ENCODE data around the gene ABCC10.
A peak's percentile ranks its signal among the peaks of the same experiment; 100 is the strongest.

The ABCC10 gene

GRCh38 chr6:43426928-43427405, 374 bp upstream of the ABCC10 start:
- Histone ChIP-seq H3K4me3 (ENCODE audit: low read depth in 1 of 2, low read length in 1 of 2) (peak overlapping the region; percentile 77 to 82), H3K4me1 (ENCODE audit: control insufficient read depth in 1 of 2, insufficient read depth in 1 of 2, low read depth in 1 of 2, low read length in 1 of 2) (peaks cover 20 to 25% of the 10 kb centered on the region in 2 experiments), H3K36me3 (peaks cover 4% of the 10 kb centered on the region), H3K27ac (peak overlapping the region; percentile 82), H3K27me3 (peaks cover 21% of the 10 kb centered on the region), H3K9me3 (no peaks in the 10 kb centered on the region)
- no peak for TF ChIP-seq CTCF (IDR thresholded peaks at IDR 0.05)

GRCh38 chr6:43428112-43428570, 800 bp downstream of the ABCC10 start:
- peaks cover 9% of the 10 kb centered on the region for H3K27me3 ChIP-seq
- peak overlapping the region; percentile 82 for H3K27ac ChIP-seq
- TF ChIP-seq CTCF (IDR thresholded peaks at IDR 0.05): no peak
- H3K4me1 ChIP-seq (ENCODE audit: control insufficient read depth in 1 of 2, insufficient read depth in 1 of 2, low read depth in 1 of 2, low read length in 1 of 2): peaks cover 20 to 25% of the 10 kb centered on the region in 2 experiments
- no peaks in the 10 kb centered on the region for H3K9me3 ChIP-seq
- H3K4me3 ChIP-seq (ENCODE audit: low read depth in 1 of 2, low read length in 1 of 2): peak overlapping the region; percentile 77 to 82
- H3K36me3 ChIP-seq: peaks cover 16% of the 10 kb centered on the region

- H3K36me3 ChIP-seq: peaks cover 23% of the 10 kb centered on the region
- H3K9me3 ChIP-seq: no peaks in the 10 kb centered on the region
- no peak overlapping the region for H3K4me3 ChIP-seq (ENCODE audit: low read depth in 1 of 2, low read length in 1 of 2)
- peaks cover 3% of the 10 kb centered on the region for H3K27me3 ChIP-seq
- peaks cover 20 to 25% of the 10 kb centered on the region in 2 experiments for H3K4me1 ChIP-seq (ENCODE audit: control insufficient read depth in 1 of 2, insufficient read depth in 1 of 2, low read depth in 1 of 2, low read length in 1 of 2)
- no peak for TF ChIP-seq CTCF (IDR thresholded peaks at IDR 0.05)
- no peak overlapping the region for H3K27ac ChIP-seq
Observed at GRCh38 chr6:43428874-43429273, 1.5 kb downstream of the ABCC10 start.

GRCh38 chr6:43432009-43432945, 4.9 kb downstream of the ABCC10 start:
- H3K27ac ChIP-seq: no peak overlapping the region
- peaks cover 49% of the 10 kb centered on the region for H3K36me3 ChIP-seq
- no peaks in the 10 kb centered on the region for H3K27me3 ChIP-seq
- no peak for TF ChIP-seq CTCF (IDR thresholded peaks at IDR 0.05)
- peaks cover 15 to 18% of the 10 kb centered on the region in 2 experiments for H3K4me1 ChIP-seq (ENCODE audit: control insufficient read depth in 1 of 2, insufficient read depth in 1 of 2, low read depth in 1 of 2, low read length in 1 of 2)
- H3K4me3 ChIP-seq (ENCODE audit: low read depth in 1 of 2, low read length in 1 of 2): no peak overlapping the region
- no peaks in the 10 kb centered on the region for H3K9me3 ChIP-seq

- no peaks in the 10 kb centered on the region for H3K27me3 ChIP-seq
- no peak for TF ChIP-seq CTCF (IDR thresholded peaks at IDR 0.05)
- peaks cover 57% of the 10 kb centered on the region for H3K36me3 ChIP-seq
Observed at GRCh38 chr6:43433148-43433547, 5.8 kb downstream of the ABCC10 start.

More at GRCh38 chr6:43433148-43433547, 5.8 kb downstream of the ABCC10 start:
- no peak overlapping the region for H3K27ac ChIP-seq
- H3K9me3 ChIP-seq: no peaks in the 10 kb centered on the region
- no peak overlapping the region for H3K4me3 ChIP-seq (ENCODE audit: low read depth in 1 of 2, low read length in 1 of 2)
- peaks cover 10 to 13% of the 10 kb centered on the region in 2 experiments for H3K4me1 ChIP-seq (ENCODE audit: control insufficient read depth in 1 of 2, insufficient read depth in 1 of 2, low read depth in 1 of 2, low read length in 1 of 2)

All from neutrophil (primary cell).